NCI-H2227 (cell line): ENCODE results near the gene TGFBR3.

ENCODE experiments used
- DNase-seq: peaks from one replicate; lab custom pipeline; 2025; ENCODE audit not compliant: unreplicated experiment; lab: John Stamatoyannopoulos, UW

TGFBR3 gene

DNA sequence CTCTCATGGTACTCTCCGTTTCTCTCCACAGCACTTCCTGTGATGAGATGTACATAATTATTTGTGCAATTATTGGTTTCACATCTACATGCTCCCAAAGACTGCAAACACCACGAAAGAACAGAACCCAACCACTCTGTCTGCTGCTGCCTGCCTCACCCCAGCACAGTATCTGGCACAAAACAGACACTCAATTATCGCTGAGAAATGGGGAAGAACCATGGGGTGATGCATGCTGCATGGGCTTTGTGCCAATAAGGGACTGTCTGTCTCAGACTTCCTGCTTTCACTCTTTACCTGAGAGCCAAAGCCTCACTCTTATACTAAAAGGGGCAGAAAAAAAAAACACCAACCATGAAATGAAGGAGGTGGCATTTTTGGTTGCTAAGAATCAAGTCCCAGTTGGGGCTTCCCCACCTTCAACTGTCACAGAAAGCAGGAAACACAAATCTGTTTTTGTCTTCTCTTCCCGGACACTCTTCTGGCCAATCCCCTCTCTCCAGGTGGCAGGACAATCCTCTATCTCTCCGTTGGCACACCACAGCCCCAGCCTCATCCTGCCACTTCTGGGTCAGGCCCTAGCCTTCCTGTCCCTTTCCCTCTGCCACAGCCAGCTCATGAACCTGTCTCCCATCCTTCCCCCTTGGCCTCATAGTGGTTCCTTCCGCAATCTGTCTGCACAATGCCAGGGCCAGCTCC lies 82.0 kb downstream of the TGFBR3 start:
- DNase-seq, result no peak

DNA sequence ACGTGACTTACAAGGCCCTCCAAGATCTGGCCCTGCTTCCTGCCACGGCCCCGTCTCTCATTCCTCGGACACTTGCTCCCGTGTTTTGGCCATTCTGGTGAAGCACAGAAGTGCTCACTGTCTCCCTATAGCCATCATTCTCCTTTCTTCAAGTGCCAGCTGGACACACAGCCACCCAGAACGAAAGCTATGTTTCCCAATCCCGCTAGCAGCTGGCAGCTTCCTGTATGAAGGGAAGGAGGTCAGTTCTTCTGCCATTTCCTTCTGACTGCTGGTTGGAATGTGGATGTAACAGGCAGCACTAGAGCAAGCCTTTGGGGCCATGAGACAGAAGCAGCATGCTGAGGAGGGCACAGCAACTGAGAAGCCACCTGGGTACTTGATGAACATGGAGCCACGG lies 82.8 kb downstream of the TGFBR3 start:
- DNase-seq, result no peak

DNA sequence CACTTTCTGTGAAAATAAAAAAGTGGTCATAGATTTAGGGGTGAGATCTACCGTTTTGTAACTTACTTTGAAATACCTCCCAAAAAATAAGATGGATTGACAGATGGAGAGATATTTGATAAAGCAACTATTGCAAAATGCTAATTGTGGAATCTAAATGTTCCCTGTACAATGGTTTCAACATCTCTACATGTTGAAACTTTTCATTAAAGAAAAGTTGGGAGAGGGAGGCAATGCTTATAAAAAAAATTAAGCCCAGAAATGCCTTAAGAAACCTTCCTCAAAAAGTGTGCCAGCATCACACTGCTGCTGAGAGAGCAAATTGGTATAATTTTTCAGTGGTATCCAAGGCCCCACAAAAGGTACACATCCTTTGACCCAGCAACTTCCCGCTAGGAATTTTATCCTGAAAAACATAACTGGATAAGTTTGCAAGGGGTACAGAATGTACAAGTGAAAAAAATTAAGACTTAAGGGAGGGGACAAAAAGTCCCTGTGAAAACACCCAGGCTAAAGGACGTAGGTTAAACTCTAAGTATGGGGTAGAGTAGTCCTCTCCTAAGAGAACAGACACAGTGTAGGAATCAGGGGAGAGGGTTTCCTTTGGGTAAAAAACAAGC lies 84.3 kb downstream of the TGFBR3 start:
- no peak for DNase-seq

DNA sequence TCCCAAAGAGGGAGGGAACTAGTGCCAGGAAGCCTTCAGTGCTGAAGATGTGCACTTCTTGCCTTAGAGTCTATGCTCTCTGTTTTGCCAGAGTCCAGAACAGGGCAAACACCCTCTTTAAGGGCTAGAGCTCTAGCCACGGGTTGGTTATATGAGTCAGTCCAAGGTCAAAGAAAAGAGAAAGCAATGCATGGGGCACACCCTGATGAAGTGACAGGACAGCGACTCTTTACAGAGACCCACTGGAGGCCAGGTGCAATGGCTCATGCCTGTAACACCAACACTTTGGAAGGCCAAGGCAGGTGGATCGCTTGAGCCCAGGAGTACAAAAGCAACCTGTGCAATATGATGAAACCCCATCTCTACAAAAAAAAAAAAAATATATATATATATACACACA lies 86.1 kb downstream of the TGFBR3 start:
- DNase-seq, result no peak

DNA sequence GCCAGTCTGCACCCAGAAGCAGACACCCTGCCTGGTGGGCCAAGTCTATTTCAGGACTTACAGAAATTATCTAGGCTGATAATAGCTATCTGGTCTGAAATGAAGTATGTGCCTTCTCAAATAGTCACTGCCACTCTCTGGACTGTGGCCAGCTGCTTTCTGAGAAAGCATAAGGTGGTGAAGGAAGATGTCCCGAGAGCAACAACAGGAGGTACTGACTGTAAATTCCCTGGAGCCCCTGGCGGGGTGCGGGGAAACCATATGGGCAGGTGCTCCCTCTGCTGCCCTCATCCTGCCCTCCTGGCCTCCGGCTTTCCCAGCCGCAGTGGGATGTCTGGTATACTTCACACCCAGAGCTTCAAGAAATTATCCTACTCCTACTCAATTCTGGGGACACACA lies 86.8 kb downstream of the TGFBR3 start:
- no peak for DNase-seq

DNA sequence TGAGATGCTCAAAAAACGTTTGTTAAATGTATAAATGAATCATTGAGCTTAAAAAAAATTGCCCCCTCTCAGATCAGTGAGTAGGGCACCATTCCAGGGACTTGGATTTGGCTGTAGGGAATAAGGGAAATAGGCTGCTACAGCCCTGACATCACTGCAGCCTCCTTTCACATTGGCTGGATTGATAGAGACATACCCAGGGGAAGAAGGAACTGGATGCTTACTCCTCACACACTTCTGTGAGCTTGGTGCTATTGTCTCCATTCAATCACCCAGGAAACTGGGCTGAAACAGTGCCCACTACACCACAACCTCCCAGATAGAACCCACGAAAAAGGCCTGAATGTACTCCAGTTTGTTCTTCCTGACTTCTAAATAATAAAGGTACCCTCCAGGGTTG lies 87.2 kb downstream of the TGFBR3 start:
- DNase-seq, result no peak

DNA sequence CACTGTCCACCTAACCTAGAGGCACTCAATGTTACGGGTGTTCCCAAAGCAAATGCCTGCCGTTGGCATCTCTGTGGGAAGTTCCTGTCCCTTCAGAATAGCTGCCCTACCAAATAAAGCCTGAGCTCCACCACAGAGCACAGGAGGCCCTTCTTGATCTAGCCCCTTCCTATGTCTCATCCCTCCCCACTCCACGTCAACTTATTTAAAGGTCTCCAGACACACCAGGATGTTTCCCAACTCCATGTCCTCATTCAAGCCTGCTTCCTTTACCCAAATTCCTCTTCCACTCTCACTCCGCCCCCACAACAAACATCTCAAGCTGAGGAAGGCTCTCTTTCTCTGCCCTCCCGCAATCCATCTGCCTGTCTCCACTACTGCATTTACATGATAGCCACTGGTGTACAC lies 87.7 kb downstream of the TGFBR3 start:
- DNase-seq, result no peak

DNA sequence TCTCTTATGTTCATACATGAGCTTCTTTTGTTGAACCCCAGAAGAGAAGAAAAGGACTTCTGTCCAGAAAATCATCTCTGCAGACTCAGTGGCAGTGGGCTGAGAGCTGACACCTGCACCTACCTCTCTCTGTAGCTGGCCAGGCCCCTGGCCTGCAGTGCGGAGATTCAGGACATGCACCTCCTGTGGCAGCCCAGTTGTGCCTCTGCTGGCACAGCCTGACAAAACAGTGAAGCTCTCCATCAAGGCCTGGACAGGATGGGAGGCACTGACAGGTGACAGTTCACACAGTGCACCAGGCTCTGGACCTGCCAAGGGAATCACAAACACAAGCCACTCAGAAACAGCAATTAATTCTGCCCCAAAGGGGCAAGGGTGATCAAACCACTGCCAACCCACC lies 88.8 kb downstream of the TGFBR3 start:
- DNase-seq, result no peak

DNA sequence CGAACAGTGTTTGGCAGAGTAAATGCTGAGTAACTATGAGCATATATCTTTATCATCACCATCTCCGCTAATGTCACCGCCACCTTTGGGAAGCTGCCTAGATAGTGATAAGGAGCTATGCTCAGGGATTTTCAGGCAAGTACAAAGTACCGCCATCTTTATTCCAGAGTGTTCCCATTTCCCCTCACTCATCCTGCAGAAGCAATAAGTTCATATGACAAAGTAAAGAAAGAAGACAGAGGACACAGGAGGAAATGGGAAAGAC lies 89.6 kb downstream of the TGFBR3 start:
- no peak for DNase-seq

DNA sequence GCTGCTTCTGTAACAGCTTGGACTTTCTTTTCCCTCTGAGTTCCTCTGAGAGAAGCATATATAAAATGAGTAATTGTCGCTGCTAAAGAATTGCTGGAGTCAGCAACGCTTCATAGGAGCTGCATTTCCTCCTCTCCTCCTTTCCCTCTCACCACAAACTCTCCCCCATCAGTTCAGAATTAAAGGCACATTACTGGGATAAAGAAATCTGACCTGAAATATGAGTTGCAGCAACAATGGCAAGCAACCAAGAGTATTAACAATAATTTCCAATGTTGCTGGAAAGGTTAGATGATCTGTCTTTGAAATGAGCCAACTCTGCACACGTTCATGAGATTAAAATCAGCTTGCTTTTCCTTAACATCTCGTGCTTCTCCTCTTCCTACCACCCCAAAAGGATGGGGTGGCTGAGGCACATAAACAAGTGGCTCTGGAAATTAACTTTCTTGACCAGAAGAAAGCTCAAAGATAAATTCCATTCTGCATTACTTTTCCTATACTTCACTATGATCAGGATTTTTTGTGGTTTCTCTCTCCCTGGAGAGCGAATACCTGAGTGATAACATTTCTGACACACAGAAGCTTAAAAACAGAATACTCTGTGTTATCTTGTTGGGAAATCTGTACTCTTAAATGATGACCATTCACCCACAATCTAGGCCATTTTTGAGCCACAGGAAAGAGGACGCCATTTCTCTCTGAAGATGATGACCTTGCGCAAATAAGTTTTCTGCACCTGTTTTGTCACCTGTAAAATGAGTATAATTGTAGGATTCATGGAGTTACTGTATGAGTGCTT lies 90.2 kb downstream of the TGFBR3 start:
- DNase-seq, result no peak

DNA sequence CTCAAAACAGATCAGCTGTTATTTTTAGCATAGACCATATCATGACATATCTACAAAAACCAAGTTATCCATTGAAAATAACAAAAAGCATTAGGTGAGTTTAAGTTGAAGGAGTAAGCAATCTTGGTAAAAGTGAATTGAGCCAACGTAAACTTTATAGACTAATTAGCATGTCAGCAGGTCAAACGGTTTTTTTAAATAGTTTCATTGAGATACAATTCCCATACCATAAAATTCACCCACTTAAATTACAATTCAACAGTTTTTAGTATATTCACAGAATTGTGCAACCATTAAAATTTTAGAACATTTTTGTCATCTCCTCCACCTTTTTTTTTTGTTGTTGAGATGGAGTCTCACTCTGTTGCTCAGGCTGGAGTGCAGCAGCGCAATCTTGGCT lies 92.1 kb downstream of the TGFBR3 start:
- DNase-seq, result no peak

DNA sequence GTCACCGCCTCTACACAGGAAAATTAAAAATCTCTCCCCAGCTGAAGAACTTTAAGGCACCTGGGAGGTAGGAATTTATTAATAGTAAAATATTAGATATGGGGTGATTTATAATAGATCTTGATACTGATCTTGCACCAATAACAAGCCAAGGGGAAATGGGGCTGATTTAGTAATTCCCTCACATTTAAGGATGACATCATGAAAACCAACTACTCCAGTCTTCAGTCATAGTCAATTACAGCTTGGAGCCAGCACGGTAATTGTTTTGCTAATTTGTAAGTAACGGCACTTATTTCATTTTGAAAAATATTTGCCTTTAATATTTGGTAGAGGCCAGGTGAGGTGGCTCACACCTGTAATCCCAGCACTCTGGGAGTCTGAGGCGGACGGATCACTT lies 92.8 kb downstream of the TGFBR3 start:
- no peak for DNase-seq

DNA sequence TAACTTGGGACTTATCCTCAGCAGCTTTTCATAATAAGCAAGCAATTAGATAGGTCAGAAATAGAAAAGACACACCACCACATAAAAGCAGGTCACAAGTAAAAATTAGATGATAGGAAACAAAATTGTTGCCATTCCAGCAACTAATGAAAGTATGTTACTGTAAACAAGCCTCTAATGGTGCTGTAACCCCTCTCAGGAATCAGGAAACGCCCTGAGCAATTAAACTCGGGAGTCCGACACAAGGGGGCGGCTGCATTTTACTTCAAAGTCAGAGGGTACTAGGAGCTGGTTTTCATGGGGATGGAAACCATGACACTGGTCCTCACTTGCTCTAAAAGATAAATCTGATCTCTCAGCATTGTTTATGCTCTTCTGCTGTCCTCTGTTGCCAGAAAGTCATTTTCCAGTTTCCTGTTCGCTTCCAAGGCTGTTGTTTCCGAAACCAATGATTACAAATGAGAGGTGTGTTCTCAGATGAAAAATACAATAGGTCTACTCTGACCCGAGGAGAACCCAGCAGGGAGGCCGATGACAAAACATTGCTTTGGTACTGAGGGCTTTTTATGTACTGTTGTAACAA lies 93.4 kb downstream of the TGFBR3 start:
- DNase-seq, result peak; percentile 65

DNA sequence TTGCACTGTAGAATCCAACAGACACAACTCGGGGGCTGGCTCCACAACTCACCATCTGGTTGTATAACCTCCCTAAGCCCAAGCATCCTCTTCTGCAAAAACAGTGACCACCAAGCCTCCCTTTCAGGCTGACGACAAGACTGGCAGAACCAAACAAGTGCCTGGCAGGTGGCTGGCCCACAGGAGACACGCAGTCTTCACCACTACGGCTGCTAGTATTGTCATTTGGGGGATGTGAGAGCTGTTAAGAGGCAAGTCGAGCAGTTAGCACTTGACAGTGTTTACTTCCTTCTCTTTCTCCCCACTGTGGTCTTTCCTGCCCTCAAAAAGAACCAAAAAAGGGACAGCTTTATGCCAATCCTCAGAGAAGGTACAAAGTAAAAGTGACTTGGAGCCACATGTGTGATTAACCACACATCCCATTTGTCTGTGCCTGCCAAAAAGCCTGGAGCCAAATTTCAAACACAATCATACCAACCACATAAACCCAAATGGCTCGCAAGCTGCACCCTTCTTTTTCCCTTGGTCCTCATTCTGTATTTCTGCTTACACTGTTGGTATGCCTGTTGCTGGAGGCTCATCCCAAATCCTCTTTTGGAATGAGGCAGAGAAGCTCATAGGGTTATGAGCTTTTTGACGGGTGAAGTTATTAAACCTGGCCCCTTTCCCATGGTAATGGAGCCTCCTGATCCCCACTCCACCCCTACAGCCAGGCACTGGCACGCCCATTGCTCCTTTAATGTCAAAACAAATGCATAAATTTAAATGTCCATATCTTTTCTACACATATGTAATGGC lies 94.1 kb downstream of the TGFBR3 start:
- DNase-seq, result no peak

DNA sequence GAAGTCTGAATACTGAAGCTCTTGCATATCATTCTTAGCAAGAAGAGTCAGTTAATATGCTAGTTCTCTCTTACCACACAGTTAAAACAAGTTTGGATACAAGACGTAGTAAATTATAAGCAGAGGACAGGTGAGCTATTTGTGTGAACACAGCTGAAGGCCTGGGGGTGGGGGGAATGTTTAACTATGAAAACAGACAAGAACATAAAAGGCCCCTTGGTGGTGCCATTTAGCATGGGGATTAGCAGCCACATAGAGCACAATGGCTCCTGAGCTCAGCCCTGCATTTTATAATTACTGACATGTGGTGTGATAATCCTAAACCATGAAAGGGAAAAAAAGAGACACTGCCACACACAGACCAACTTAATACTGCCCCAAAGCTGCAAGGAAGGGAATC lies 94.8 kb downstream of the TGFBR3 start:
- no peak for DNase-seq

DNA sequence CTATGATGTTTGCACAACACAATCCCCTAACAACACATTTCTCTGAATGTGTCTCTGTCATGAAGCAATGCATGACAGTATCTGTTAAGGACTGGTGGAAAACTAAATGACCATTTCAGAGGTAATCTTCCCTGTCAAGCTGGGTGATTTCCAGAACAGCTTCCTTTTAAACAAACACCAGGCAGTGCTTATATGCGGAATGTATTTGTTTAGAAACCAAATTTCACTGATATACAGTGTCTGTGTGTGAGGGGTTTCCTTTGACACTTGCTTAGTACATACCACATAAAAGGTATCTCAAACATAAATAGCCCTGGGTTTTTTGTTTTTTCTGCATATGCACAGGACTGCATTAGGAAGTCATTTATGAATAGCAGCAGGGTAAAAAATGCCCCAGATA lies 95.6 kb downstream of the TGFBR3 start:
- DNase-seq, result no peak

DNA sequence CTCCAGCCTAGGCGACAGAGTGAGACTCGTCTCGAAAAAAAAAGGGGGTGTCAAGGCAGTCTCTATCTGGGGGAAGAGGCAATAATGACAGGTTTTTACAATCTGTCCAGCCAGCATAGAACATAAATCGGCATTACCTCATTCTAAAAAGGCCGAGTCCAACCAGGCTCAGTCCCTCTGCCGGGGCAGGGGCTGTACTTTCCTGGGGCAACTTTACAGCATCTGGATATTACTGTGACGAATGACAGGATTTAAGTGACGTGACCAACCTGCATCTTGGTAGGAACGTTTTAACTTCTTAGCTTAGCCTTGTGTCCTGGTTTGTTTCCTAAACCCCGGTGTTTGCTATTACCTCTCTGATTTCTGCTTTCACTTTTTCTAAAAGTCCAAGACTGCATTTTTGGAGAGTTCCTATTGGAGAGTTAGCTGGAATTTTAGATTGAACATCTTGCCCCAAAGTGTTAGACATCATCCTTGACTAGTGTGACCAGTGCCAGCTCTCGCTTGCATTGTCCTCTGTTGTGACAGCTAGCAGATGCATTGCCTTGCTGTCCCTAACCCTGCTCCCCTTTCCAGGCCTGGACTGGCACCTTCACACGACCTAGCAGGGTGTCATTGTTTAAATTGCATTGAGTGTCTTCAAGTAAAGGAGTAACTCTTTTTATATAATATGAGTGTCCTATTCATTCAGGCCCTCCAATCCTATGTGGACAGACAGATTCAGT lies 96.5 kb downstream of the TGFBR3 start:
- no peak for DNase-seq

DNA sequence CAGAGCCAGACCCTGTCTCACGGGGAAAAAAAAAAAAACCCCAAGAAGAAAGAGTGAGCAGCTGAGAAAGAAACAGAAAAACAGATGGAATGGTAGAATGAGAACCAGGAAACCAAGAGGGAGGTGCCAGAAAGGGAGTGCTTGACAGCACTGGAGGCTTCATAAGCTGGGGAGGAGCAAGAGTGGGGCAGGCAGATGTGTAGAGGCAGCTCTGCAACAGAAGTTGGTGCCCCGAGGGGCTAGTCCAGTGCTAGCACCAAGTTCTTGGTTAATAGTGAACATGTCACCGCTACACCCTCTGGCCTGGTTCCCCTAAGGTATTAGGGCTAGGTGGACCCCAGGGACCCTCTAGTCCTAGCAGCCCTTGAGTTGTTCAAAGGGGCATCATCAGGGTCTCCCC lies 98.0 kb downstream of the TGFBR3 start:
- no peak for DNase-seq

DNA sequence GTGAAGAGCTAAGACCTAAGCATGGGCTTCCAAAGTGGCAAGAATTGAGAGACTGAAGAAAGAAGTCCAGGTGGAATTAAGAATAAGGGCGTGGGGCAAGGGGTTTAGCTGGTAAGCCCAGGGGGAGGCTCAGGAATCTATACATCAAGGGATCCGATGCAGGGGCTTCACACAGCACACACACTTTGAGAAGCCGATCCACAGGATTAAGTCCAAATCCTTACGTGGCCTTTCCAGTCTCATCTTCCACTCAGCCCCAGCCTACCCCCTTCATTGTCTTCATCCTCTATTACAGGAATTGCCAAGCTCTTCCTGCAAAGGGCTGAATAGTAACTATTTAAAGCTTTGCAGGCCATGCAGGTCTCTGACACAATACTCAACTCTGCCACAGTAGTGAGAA lies 101.3 kb downstream of the TGFBR3 start:
- DNase-seq, result no peak

DNA sequence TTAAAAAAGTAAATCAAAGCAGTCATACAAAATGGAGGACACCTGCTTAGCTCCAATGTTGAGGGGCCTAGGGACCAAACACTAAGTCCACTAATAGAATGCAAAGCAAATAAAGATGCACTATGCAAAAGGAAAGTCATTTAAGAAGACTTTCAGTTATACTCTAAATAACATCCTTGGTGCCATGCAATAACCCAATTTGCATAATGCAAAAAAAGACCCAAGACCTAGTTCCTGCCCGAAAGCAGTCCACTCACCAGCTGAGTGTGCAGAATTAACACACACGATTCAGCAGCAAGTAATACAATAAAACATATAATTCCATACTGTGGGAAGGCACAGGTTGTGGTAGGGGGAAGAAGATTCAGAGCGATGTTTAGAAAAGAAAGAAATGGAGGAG lies 101.8 kb downstream of the TGFBR3 start:
- DNase-seq, result no peak
